Limb (tissue), 2 donors: ENCODE results near the gene PRR7.

ENCODE experiments used
- DNase-seq, 2 donors: peaks; one replicate each; pipeline ENCODE4 v3.0.0-alpha.2; 2016; ENCODE audit errors: extremely low spot score in 2 of 2

The PRR7 gene

DNA sequence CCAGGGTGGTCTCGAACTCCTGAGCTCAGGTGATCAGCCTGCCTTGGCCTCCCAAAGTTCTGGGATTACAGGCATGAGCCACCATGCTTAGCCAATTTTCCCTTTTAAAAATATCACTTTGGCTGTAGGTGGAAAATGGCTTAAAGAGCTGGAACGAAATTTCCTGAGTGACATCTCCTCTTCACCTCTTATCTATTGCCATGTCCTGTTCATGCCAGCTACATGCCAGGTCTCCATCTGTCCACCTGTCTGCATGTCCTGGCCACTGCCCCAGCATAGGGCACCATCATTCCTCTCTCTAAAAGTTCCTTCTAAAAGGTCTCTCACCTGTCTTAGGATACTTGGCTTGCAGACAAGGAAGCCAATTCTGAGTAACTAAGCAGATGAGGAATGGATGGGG, 22.9 kb upstream of the PRR7 start:
- DNase-seq: no peak

DNA sequence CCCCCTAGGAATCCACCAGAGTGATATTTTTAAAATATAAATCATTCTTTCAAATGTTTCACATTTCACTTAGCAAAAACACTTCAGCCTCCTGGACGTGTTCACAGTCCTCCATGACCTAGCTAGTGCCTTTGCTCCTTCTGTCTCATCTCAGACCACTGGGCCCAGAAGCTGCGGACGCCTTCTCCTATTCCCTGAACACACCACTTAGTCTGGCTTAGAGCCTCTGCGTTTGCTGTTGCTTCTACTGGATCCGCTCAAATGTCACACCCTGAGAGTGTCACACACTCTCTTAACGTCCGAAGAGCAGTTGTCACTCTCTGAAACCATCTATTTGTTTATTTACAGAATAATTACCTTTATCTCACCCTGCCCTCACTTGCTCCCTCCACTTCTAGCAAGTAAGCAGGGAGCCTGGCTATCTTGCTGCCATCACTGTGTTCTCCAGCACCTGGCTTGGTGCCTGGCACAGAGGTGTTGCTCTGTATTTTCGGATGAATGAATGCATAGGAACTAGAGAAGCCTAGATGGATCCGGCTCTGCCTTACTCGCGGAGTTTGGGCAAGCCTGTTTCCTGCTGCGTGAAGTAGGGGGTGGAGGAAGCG, 21.3 kb upstream of the PRR7 start:
- no peak for DNase-seq

DNA sequence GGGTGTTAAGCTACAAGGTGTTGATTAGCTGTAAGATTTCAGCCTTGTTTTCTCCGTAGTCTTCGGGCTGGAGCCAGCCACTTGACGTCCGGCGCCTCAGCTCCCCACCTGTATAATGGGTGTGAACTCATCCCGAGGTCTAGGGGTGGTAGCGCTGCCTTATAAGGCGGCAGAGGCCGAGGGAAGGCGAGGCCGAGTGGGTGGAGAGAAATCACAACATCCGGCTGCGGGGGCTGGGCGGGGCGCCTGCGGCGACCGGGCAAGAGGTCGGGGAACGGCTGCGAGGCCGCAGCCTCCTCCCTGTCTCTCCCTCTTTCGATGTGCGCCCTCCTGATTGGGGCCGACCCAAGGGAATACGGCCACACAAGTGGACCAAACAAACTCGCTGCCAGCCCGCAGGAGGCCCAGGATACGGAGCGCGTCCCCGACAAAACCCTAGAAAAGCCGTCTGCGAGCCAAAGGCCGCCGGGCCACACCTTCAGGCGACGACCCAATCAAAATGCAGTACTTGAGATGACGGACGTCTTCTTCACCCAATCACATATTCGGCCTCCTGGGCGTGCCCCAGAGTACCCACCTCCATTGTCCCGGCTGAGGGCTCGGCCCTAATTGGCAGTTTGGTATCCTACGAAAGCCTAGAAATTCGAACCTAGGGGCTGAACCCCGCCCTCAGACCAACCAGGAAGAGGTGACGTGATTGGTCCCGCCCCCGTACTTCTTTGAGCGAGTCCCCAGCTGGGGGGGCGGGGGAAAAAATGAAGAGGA, 20.6 kb upstream of the PRR7 start:
- peak; percentile 99 to 100 for DNase-seq

DNA sequence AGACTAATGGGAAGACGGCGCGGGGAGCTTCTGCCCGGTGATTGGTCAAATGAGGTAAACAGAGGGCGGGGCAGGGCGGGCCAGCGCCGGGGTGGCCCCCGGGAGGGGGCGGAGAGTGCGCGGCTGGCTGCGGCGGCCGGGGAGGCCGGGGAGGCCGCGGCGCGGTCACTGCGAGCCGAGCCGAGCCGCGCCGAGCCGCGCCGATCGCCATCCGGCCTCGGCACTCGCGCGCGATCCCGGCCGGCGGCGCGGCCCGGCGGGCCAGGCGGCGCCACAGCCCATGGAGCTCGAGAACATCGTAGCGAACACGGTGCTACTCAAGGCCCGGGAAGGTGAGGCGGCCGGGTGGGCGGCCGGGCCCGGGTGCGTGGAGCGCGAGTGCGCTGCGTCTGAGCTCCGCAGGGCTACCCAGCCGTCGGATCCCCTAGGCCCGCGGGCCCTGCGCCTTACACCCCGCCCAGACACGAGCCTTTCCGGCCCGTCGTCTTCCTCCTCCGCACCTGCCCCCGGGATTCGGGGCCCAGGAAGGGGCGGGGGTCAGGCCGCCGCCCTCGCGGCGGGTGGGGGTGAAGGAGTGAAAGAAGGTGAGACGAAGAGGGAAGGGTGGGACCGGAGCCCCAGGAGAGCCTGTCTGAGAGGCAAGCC, 19.9 kb upstream of the PRR7 start, which contains the start of gene GRK6:
Gene GRK6 (plus strand): TSS at position 111 of the 645 bp plus-strand sequence. CDS start 170 bp downstream, at position 281.
- DNase-seq: no peak

DNA sequence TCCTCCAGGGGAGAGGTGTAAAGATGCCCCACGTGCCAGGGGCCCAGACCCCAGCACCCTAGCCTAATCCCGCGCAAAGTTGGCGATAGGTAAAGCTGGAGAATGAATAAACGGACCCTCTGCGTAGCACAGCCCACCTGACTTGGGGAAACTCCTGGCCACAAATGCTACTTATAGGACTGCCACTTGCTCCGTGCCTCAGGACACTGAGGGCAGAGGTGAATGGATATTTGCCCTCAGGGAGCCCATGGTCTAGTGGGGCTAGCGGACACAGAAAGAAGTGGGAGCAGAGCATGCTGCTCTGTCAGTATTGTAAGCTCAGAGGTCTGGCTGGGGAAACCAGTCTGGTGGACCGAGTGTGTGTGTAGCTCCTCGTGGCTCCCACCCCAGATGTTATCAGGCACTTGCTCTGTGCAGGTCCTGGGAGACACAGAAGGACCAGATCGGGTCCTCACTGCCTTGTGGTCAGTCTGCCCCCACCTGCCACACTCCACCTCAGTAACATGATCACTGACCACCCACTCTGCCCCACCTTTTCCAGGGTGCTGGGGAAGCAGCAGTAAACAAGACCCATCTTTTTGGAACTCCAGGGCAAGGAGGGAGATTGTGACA, 19.3 kb upstream of the PRR7 start:
- DNase-seq: peak in 1 of 2 donors; percentile 30

DNA sequence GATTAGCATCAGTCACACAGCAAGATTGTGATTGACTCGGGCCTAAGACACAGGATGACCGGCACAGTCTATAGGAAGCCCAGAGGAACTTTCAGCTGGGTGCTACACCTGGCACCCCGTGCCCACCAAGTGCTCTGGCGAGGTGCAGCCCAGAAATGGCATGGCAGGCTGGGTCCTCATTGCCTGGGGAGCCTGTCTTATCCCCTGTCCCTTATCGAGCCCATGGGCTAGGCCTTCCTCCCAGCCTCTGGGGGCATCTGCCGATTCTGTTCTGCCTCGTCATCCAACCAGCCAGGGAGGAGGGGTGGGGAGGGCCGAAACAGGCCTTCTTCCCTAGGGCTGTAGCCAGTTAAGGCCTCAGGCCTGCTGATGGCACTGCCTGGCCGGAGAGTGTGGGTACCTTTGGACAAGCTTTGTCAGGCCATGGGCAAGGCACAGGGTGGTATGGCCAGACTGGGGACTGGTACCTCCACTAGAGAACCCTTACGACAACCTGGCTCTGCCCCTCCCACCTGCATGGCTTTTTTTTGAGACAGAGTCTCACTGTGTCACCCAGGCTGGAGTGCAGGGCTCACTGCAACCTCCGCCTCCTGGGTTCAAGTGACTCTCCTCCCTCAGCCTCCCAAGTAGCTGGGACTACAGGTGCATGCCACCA, 18.6 kb upstream of the PRR7 start:
- peak in 1 of 2 donors; percentile 33 for DNase-seq

DNA sequence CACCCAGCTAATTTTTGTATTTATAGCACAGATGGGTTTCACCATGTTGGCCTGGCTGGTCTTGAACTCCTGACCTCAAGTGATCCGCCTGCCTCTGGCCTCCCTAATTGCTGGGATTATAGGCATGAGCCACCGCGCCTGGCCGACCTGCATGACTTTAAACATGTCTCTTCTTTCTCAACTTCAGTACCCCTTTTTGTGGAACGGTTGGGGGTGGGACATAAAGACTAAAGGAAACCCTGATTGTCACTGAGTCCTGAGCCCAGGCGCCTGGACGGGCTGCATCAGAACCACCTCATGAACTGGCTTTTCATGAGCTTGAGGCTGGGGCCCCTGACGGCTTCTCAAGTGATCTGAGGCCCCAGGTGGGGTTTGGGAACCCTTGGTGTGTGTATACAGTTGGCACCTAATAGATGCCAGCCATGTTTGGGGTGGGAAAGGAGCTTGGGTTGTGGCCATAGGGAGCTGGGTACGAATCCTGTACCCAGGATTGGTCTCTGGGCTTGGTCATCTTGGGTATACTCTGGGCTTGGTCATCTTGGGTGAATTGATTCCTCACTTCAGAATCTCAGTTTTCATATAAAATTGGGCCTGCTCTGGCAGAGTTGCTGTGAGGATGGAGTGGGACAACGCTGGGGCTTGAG, 17.9 kb upstream of the PRR7 start:
- DNase-seq: no peak

DNA sequence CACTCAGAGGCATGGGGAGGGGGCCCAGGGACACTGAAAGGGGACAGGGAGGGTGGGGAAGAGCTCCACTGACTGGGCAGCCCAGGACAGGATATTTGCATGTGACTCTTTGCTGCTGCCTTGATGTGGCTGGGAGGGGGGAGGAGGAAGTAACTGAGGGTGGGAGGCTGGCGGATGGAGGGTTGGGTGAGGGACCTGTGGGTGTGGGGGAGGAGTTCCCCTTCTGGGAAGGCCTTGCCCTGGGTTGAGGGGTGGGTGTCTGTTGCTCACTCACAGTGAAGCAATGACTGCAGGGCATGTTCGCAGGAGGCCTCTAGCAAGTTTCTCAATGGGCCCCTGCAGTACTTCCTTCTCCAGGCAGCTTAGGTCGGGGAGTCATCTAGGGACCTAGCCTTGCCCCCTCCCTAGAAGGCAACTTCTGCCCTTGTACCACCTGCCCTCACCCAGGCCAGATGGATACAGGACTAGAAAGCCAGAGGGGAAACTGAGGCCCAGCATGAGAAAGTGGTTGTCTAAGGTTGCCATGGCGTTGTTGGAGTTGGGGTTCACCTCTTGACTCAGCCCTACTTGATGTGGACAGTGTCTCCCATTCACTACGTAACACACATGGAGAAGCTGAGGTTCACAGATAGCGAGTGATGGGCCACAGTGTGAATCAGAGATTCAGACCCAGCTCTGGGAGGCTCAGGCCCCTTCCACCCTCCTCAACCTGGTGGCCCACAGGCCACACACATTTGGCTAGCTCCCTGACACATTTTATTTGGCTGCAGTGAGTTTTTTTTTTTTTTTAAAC, 17.2 kb upstream of the PRR7 start:
- DNase-seq: peak in 1 of 2 donors; percentile 28

DNA sequence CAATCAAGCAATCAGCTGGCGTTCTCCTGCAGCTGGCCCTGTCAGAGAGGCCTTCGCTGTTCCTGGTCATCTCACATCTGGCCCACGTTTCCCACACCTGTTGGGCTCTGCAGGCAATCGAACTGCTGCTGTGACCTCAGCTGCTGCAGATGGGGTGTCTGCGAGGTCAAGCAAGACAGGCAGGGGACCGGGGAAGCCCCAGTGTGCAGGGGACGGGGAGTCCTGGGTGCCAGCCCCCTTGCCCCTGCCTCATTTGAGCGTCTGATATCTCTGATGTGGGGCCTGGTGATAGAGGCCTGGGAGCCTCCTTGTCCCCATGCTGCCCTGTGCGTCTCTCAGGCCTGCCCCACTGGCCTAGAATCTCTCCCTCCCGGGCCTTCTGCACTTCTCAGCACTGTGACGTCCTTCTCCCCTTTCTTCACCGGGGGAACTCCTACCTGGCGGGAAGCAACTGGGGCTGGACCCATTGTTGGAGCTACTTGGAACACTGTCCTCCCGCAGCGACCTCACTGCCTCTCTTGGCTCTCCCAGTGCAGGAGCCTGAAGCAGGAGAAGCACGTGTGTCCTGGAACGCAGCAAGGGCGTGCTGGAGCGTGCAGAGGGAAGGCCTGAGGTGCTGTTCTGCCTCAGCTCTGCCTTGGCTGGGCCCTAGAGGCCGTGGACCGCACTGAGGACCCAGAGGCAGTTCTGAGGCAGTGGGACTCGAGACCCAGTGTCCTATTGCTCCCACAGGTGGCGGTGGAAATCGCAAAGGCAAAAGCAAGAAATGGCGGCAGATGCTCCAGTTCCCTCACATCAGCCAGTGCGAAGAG, 16.3 kb upstream of the PRR7 start:
- peak in 1 of 2 donors; percentile 30 for DNase-seq

DNA sequence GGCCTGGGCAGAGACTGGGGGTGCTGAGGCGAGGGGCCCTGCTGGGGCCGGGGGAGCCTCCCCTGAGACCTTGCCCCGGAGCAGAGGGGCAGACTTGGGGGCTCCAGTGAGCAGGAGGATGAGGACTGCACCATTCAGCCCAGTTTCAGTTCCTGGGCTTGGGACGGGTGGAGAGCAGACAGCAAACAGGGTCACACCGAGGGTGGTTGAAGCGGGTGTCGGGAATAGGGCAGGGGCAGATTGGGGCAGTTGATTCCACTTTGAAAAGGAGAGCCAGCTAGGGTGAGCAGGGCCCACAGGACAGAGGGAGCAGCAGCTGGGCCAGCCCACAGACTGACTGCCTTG, 15.7 kb upstream of the PRR7 start:
- no peak for DNase-seq

DNA sequence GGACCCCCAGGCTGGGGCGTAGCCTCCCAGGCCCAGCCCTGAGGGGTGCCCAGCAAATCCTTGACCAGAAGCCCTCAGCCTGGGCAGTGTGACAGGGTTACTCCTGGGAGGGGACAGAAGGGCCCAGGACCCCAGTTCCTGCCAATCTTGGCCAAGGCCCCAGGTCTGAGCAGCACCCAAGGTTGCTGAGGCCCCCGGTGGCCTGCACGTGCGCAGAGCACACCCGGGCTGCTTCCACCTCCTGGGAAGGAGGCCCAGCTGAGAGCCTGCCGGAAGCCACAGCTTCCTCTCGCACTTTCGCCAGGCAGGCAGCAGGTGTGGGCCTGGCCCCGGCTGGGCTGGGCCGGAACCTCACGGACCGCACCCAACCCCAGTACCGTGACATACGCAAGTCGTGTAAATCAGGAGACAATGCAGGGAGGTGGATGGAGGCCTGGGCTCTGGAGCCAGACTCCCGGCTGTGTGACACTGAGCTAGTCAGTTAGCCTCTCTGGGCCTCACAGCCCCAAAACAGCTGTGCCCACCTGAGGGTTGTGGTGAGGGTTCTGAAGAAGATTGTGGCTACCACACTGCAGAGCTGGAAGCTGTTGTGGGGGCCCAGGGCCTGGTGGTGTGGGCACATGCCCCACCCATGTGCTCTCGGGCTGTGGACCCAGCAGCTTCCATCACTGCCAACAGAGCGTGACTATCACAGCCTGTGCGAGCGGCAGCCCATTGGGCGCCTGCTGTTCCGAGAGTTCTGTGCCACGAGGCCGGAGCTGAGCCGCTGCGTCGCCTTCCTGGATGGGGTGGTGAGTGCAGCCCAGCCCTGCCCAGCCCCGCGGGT, 15.1 kb upstream of the PRR7 start:
- DNase-seq: no peak

DNA sequence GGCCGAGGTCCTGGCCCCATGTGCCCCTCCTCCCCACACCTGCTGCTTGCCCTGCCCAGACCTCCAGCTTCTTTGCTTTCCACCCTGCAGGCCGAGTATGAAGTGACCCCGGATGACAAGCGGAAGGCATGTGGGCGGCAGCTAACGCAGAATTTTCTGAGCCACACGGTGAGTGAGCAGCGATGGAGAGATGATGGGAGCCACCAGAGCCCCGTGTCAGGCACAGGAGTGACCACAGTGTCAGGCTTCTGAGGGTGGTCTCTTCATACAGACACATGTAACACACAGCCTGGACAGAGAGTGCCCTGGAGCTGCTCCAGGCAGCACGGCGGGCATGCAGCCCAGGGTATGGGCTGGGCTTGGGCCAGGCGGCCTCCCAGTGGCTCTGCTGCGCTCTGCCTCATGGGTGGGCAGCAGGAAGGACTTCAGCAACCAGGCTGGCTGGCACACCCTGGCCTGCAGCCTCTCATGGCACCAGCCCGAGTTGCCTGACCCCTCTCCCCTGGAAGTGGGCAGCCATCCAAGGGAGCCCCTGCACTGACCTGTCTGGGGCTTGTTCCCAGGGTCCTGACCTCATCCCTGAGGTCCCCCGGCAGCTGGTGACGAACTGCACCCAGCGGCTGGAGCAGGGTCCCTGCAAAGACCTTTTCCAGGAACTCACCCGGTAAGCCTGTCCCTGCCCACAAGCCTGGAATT, 14.3 kb upstream of the PRR7 start:
- DNase-seq: no peak

DNA sequence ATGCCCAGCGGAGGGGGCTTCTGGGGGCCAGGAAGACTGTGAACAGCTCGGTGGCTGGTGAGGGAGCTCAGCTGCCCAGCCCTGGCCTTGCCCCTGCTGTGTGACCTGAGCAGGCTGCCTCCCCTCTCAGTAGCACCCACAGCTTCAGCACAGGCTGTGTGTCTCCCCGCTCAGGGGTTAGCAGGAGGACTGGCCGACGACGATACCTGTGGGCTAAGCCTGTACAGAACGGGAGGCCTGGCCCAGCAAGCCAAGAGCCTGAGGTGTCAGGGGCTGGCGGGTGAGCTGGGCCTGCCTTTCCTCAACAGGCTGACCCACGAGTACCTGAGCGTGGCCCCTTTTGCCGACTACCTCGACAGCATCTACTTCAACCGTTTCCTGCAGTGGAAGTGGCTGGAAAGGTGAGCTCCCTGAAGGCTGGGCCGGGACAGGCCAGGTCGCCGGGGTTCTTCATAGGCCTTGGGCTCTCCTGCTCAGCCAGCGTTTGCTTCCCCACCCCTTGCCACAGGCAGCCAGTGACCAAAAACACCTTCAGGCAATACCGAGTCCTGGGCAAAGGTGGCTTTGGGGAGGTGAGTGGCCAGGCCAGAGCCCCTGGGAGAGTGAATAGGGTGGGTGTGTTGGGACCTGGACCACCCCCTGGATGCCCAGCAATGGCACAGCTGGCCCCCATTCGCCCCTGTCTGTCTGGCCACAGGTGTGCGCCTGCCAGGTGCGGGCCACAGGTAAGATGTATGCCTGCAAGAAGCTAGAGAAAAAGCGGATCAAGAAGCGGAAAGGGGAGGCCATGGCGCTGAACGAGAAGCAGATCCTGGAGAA, 13.6 kb upstream of the PRR7 start:
- no peak for DNase-seq

DNA sequence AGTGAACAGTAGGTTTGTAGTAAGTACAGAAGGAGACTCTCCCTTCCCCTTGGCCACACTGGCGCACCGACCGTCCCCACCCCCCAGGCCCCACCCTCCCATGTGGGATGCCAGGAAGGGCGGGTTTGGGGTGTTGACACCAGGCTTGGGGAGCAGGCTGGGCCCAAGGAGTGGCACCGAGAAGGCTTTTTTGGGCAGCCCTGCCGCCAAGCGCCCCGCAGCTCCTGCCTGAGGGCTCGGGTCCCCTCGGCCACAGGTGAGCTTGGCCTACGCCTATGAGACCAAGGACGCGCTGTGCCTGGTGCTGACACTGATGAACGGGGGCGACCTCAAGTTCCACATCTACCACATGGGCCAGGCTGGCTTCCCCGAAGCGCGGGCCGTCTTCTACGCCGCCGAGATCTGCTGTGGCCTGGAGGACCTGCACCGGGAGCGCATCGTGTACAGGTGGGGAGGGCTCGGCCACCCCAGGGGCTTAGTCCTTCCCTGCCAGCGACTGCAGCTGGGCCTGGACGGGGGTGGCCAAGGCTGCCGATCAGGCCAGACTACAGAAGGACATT, 12.9 kb upstream of the PRR7 start:
- no peak for DNase-seq

DNA sequence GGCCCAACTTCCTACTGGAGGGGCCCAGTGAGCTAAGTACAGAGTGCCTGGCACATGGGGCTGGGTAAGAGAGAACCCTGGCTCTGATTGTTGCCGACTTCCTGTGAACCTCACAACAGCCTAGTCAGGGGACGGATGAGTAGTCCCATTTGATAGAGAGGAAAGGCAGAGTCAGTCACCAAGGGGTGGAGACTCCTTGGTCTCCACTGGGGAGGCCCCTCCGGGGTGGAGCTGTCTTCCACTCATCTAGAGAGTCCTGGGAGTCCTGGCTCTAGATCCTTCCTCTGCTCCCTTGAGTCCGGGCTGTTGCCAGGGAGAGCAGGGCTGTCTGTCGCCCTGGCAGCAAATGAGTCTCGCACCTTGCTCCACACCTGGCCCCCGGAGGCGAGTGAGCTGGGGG, 12.2 kb upstream of the PRR7 start:
- no peak for DNase-seq

DNA sequence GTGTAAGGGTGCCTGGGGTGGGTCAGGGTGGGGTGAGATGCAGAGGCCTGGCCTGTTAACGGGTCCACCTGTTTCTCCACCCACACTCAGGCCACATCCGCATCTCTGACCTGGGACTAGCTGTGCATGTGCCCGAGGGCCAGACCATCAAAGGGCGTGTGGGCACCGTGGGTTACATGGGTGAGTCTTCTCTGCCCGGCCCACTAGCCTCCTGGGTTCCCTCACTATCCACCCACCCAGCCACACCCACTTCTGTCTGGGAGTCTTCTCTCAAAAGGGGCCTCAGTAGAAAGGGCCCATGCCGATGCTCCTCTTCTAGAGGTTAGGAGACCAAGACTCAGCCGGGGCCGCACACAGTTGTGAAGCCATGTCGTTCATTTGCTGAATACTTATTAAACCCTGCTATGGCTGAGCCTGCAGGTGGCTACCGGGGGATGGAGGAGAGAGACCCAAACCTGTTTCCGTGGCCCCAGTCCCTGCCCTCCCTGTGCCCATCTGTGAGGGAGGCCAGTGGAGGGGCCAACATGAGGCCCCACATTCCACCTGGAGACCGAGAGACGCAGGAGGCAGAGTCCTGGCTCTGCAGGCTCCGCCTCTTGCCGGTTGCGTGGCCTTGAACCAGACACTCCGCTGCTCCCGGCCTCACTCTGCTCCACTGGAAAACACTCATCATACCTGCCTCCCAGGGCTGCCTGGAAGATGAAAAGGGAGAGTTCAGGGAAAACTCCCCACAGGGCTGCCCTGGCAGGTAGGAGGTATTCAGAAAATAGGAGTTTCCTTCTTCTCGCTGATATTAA, 11.5 kb upstream of the PRR7 start:
- no peak for DNase-seq
